Esophagus squamous epithelium (tissue), 5 donors: ENCODE data around the gene CMTM1. TPM values are rescaled to one million over a fixed set of nuclear protein-coding genes. Genes with fewer than 3 reads are reported as not detected.
"Not testable (repeated sequence)": the region's sequence is repeated elsewhere in the genome, so short reads cannot be mapped to it uniquely, and the experiment has no call there.

Source experiments
- DNase-seq: peaks from one replicate; lab custom pipeline; 2025; lab: John Stamatoyannopoulos, UW
- H3K27ac ChIP-seq, 4 donors: fragments of 200-600 bp; sonication (generic); one replicate each; pipeline ENCODE4 v1.5.1; 2016 to 2019; ENCODE audit warnings: mild to moderate bottlenecking in 1 of 4
- H3K27me3 ChIP-seq, 4 donors: fragments of 200-600 bp; sonication (generic); 1 replicate in 3 of 4; 2 replicates in 1 of 4; pipeline versions ENCODE4 v1.5.1 to v1.6.0; 2017 to 2021; ENCODE audit warnings: antibody characterized with exemption in 1 of 4
- H3K36me3 ChIP-seq, 3 donors: fragments of 200-600 bp; sonication (generic); one replicate each; pipeline ENCODE4 v1.5.1; 2016 to 2019
- H3K4me1 ChIP-seq, 3 donors: fragments of 200-600 bp; sonication (generic); one replicate each; pipeline ENCODE4 v1.5.1; 2017 to 2019
- H3K4me3 ChIP-seq, 4 donors: fragments of 200-600 bp; sonication (generic); 1 replicate in 3 of 4; 2 replicates in 1 of 4; pipeline ENCODE4 v1.5.1; 2016 to 2019; ENCODE audit warnings: mild to moderate bottlenecking in 2 of 4, moderate library complexity in 1 of 4
- H3K9me3 ChIP-seq, 3 donors: fragments of 200-600 bp; sonication (generic); one replicate each; pipeline ENCODE4 v1.5.1; 2016 to 2019
- POLR2A ChIP-seq, 4 donors: fragments of 450-650 bp; IDR thresholded peaks; one replicate each; pipeline ENCODE4 v1.6.1; 2017; ENCODE audit warnings: antibody characterized with exemption in 4 of 4, mild to moderate bottlenecking in 4 of 4, moderate library complexity in 3 of 4
- WGBS, 2 donors: methylation state at CpG; one replicate each; pipeline ENCODE4 v1.1.5; 2018; 5-methylcytosine and 5-hydroxymethylcytosine counted together
- intact Hi-C: fragments of 100-400 bp; cut with DNase I; formaldehyde crosslinking; loops from one replicate; pipeline ENCODE4 v1.15.0; 2022
- small RNA-seq, 4 donors: library from RNA; depleted of rRNA; stranded (forward); fragments of <200 nt; gene quantifications; one replicate each; pipeline ENCODE3, GENCODE V24; 2016
- total RNA-seq, 4 donors: library from RNA; depleted of rRNA; stranded (reverse); fragments of >200 nt; gene quantifications; one replicate each; pipeline ENCODE4 v1.1.0, GENCODE V29; 2016
- TF ChIP-seq, protein P1 (sequence below), 6 experiments: fragments of 450-650 bp in 4 of 6; fragments of 200-600 bp in 2 of 6; sonication (generic) in 2 of 6; IDR thresholded peaks; one replicate each; pipeline ENCODE4 v1.5.1; 2016 to 2019; ENCODE audit warnings: antibody characterized with exemption in 6 of 6, mild to moderate bottlenecking in 4 of 6, moderate library complexity in 4 of 6
- donor health status: DM: yes; HTN: yes; CAD: no.

CMTM1 gene
- total RNA-seq, 4 donors from 2014 or later, result 1.3 to 1.5 TPM; not detected in 2

DNA sequence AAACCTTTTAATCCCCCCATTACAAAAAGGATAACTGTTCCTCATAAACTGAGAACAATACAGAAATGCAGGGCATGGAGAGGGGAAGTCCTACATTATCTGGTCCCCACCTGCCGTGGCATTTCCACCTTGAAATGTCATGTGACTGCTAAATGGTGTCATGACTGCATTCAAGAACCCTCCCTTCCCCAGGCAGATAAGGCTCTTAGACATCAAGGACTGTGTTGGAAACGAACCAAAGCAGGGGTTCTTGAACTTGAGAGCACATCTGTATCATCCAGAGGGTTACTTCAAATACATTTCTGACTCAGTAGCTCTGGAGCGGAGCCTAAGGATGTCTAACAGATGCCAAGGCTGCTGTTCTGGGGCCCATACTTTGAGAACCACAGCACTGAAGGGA lies 56.6 kb downstream of the CMTM1 start:
- no peak overlapping the region for H3K27ac ChIP-seq
- H3K36me3 ChIP-seq, result peaks cover 0 to 33% (median 0%) of the 10 kb centered on the region in 3 donors
- peaks cover 14 to 41% (median 18%) of the 10 kb centered on the region in 3 donors for H3K4me1 ChIP-seq
- no peak for TF ChIP-seq POLR2A (IDR thresholded peaks at IDR 0.05)
- TF ChIP-seq, protein P1, sequence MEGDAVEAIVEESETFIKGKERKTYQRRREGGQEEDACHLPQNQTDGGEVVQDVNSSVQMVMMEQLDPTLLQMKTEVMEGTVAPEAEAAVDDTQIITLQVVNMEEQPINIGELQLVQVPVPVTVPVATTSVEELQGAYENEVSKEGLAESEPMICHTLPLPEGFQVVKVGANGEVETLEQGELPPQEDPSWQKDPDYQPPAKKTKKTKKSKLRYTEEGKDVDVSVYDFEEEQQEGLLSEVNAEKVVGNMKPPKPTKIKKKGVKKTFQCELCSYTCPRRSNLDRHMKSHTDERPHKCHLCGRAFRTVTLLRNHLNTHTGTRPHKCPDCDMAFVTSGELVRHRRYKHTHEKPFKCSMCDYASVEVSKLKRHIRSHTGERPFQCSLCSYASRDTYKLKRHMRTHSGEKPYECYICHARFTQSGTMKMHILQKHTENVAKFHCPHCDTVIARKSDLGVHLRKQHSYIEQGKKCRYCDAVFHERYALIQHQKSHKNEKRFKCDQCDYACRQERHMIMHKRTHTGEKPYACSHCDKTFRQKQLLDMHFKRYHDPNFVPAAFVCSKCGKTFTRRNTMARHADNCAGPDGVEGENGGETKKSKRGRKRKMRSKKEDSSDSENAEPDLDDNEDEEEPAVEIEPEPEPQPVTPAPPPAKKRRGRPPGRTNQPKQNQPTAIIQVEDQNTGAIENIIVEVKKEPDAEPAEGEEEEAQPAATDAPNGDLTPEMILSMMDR (IDR thresholded peaks at IDR 0.05), result no peak
- no peaks in the 10 kb centered on the region for H3K9me3 ChIP-seq
- no peak overlapping the region for H3K4me3 ChIP-seq
- intact Hi-C loops, result no loop called here
- no peak for DNase-seq
- H3K27me3 ChIP-seq, result no peaks in the 10 kb centered on the region
- 83 to 89% methylated on average over 3 of the region's 3 CpGs for WGBS, 2 donors

DNA sequence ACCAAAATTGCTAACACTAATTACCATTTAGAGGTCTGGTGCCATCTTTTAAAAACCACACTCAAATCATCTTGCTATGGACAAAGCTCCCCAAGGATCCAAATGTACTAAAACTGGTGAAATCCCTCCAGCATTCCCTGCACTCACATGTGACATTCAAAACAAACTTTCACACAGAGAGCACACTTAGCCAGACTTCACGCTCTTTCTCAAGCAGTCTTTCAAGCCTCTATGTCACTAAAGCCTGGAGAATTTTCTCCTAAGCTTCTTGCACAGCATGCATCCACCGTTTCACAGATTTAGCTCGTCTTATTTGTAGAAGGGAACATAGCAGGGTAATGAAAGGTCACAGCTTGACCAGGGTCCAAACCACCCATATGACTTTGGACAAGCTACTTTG lies 57.5 kb downstream of the CMTM1 start:
- H3K27me3 ChIP-seq, result no peaks in the 10 kb centered on the region
- TF ChIP-seq, protein P1 (IDR thresholded peaks at IDR 0.05), result no peak
- TF ChIP-seq POLR2A (IDR thresholded peaks at IDR 0.05), result no peak
- H3K4me1 ChIP-seq, result peaks cover 8 to 32% (median 12%) of the 10 kb centered on the region in 3 donors
- no peaks in the 10 kb centered on the region for H3K9me3 ChIP-seq
- intact Hi-C loops, result no loop called here
- H3K27ac ChIP-seq, result no peak overlapping the region
- no peak overlapping the region for H3K4me3 ChIP-seq
- DNase-seq, result no peak
- H3K36me3 ChIP-seq, result peaks cover 0 to 33% (median 0%) of the 10 kb centered on the region in 3 donors
- WGBS, 2 donors, result 88% methylated on average over 1 to 3 of the region's 3 CpGs

DNA sequence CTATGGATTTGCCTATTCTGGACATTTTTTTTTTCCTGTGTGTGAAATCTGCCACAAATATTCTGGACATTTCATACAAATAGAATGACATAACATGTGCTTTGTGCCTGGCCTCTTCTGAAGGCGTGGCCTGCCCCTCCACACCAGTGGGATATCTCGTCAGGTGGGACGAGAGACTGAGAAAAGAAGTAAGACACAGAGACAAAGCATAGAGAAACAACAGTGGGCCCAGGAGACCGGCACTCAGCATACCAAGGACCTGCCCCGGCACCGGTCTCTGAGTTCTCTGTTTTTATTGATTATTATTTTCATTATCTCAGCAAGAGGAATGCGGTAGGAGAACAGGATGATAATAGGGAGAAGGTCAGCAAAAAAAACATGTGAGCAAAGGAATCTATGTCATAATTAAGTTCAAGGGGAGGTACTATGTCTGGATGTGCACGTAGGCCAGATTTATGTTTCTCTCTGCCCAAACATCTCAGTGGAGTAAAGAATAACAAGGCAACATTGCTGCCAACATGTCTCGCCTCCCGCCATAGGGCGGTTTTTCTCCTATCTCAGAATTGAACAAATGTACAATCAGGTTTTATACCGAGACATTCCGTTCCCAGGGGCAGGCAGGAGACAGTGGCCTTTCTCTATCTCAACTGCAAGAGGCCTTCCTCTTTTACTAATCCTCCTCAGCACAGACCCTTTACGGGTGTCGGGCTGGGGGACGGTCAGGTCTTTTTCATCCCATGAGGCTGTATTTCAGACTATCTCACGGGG lies 61.6 kb downstream of the CMTM1 start:
- H3K27me3 ChIP-seq, H3K27ac ChIP-seq, DNase-seq, intact Hi-C loops, H3K4me3 ChIP-seq, H3K9me3 ChIP-seq: not testable (repeated sequence)
- 94 to 96% methylated on average over 17 of the region's 17 CpGs for WGBS, 2 donors
- peaks cover 0 to 14% (median 0%) of the 10 kb centered on the region in 3 donors for H3K36me3 ChIP-seq
- H3K4me1 ChIP-seq, result peaks cover 0 to 15% (median 3%) of the 10 kb centered on the region in 3 donors

Small RNA genes within 50 kb of the gene (small RNA-seq; reads per million reads assigned to genes)
- 0 reads per million in 4 donors for gene CKLF-CMTM1

Other genes with a start within 250 kb of the CMTM1 start
- gene CDH5, start 199.7 kb upstream of the CMTM1 start, total RNA-seq, result 10 to 100 TPM in 1 of 4 donors, 1 to 10 TPM in 3; 1.7 to 21.6 (median 8.0) TPM
- 1 to 10 TPM in 1 of 4 donors, under 1 TPM in 2, not detected in 1; 0.23 to 1.8 (median 0.76) TPM for gene BEAN1, start 139.1 kb upstream of the CMTM1 start, total RNA-seq
- gene TK2, start 16.3 kb upstream of the CMTM1 start, total RNA-seq, result 10 to 100 TPM in 3 of 4 donors, 1 to 10 TPM in 1; 5.6 to 22.5 (median 13.5) TPM
- gene CKLF, start 13.9 kb upstream of the CMTM1 start, total RNA-seq, result 10 to 100 TPM in 2 of 4 donors, 1 to 10 TPM in 2; 8.6 to 34.1 (median 16.9) TPM
- not detected for gene CMTM2, start 13.0 kb downstream of the CMTM1 start, total RNA-seq
- gene CMTM3, start 38.3 kb downstream of the CMTM1 start, total RNA-seq, result 10 to 100 TPM in 2 of 4 donors, 1 to 10 TPM in 2; 4.0 to 19.6 (median 8.9) TPM
- gene CMTM4, start 130.3 kb downstream of the CMTM1 start, total RNA-seq, result 10 to 100 TPM; 13.7 to 24.0 (median 15.8) TPM
- 100 to 1,000 TPM in 1 of 4 donors, 10 to 100 TPM in 3; 66.4 to 140 (median 86.2) TPM for gene DYNC1LI2, start 185.2 kb downstream of the CMTM1 start, total RNA-seq
- not detected for gene TERB1, start 235.1 kb downstream of the CMTM1 start, total RNA-seq